DND-41 (cell line): ENCODE measurements around the gene ATP9A.

ENCODE experiments used
- EZH2 ChIP-seq: IDR thresholded peaks from 3 replicates; pipeline ENCODE4 v1.6.1; 2012; ENCODE audit warnings: borderline replicate concordance, low read depth, mild to moderate bottlenecking, moderate library complexity, low read length, inconsistent platforms; ENCODE audit not compliant: severe bottlenecking
- TF ChIP-seq, protein P1 (sequence below): IDR thresholded peaks from 2 replicates; pipeline ENCODE4 v1.5.1; 2012; ENCODE audit warnings: borderline replicate concordance, low read length, moderate library complexity, mild to moderate bottlenecking; ENCODE audit not compliant: poor library complexity, severe bottlenecking; ENCODE audit errors: extremely low read depth

DNA sequence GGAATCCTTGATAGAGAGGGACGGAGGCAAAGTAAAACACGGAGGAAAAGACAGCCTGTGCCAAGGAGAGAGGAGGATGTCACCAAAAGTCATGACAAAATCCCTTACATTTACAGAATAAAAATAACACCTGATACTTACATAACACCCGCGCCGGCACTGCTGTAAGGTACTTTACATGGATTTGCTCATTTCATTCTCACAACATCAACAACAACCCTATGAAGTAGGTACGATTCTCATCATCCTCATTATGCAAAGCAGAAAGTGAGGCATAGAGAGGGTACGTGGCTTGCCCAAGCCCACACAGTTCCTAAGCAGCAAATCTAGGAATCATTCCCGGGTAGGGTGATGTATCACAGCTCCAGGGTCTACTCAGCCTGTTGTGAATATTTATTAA, 158.1 kb downstream of the ATP9A start:
- TF ChIP-seq, protein P1, sequence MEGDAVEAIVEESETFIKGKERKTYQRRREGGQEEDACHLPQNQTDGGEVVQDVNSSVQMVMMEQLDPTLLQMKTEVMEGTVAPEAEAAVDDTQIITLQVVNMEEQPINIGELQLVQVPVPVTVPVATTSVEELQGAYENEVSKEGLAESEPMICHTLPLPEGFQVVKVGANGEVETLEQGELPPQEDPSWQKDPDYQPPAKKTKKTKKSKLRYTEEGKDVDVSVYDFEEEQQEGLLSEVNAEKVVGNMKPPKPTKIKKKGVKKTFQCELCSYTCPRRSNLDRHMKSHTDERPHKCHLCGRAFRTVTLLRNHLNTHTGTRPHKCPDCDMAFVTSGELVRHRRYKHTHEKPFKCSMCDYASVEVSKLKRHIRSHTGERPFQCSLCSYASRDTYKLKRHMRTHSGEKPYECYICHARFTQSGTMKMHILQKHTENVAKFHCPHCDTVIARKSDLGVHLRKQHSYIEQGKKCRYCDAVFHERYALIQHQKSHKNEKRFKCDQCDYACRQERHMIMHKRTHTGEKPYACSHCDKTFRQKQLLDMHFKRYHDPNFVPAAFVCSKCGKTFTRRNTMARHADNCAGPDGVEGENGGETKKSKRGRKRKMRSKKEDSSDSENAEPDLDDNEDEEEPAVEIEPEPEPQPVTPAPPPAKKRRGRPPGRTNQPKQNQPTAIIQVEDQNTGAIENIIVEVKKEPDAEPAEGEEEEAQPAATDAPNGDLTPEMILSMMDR, result no peak
- no peak for TF ChIP-seq EZH2
